Chondrocyte (in vitro differentiated cells): Measurements from ENCODE around the gene NFU1. TPM values are rescaled to one million over a fixed set of nuclear protein-coding genes. Genes with fewer than 3 reads are reported as not detected.

Source experiments
- DNase-seq: peaks from one replicate; pipeline ENCODE4 v3.0.0; 2021; ENCODE audit warnings: mixed read lengths, low spot score
- H3K27ac Mint-ChIP-seq: one replicate; pipeline ENCODE4 v1.8.0; 2021; ENCODE audit warnings: mild to moderate bottlenecking, moderate library complexity, mixed read lengths; ENCODE audit not compliant: unreplicated experiment
- H3K27me3 Mint-ChIP-seq: 2 replicates; pipeline ENCODE4 v1.8.0; 2021; ENCODE audit warnings: low read depth, mixed read lengths
- H3K36me3 Mint-ChIP-seq: 2 replicates; pipeline ENCODE4 v1.8.0; 2021; ENCODE audit warnings: low read depth, mixed read lengths
- H3K4me1 Mint-ChIP-seq: 2 replicates; pipeline ENCODE4 v1.8.0; 2021; ENCODE audit warnings: low read depth, mild to moderate bottlenecking, mixed read lengths
- H3K4me3 Mint-ChIP-seq: one replicate; pipeline ENCODE4 v1.8.0; 2021; ENCODE audit warnings: mild to moderate bottlenecking, moderate library complexity, mixed read lengths; ENCODE audit not compliant: unreplicated experiment
- H3K9me3 Mint-ChIP-seq: 2 replicates; pipeline ENCODE4 v1.8.0; 2021; ENCODE audit warnings: low read depth, mixed read lengths
- total RNA-seq: library from RNA; stranded (reverse); gene quantifications from 3 replicates; pipeline ENCODE4 v1.2.1, GENCODE V29; 2021
- TF ChIP-seq, protein P1 (sequence below): fragments of 200-600 bp; sonication (generic); IDR thresholded peaks from 2 replicates; pipeline ENCODE4 v1.5.0; 2021; ENCODE audit warnings: antibody characterized with exemption, mild to moderate bottlenecking, moderate library complexity

The NFU1 gene
- total RNA-seq, 1 donor from 2014 or later: 40.7 TPM

DNA sequence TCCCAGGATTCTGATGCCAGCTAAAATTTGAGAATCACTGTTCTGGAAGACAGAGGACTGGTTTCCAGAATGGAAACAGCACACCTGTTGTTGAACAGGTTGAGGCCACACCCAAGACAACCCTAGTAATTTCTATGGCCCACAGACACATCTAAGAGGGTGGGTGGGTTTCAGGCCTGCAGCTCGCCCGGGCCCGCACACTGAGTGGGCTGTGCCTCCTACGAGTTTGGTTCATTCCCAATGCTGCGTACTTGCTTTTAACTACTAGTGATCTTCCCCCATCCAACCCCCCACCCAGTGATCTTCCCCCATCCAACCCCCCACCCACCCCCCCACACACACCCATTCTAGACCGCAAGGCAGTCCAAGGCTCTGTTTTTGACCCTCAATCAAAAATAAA lies 1.3 kb upstream of the NFU1 start:
- Mint-ChIP-seq H3K9me3 (no peaks in the 10 kb centered on the region), H3K27ac (peak overlapping the region; percentile 99)
- no peak for DNase-seq

DNA sequence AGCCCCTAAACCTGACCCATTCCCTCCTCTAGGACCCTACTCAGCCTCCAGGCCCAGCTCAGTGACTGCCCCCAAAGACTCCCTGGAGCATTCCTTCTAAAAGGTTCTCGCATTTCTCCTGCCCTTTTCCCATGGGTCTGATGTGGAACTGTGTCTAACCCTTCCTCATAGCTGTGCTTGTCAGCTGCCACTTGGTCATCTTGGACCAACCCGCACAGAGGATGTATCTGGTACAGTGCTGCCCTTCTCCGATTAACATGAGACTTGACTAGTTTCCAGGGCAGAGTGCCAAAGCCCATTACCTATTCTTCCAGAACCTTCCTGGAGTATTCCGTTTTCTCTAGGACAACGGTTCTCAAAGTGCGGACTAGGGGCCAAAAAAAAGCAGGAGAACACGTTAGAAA lies 518 bp upstream of the NFU1 start:
- DNase-seq: no peak
- Mint-ChIP-seq H3K9me3 (no peaks in the 10 kb centered on the region), H3K4me1 (peaks cover 24% of the 10 kb centered on the region), H3K36me3 (no peaks in the 10 kb centered on the region), H3K27me3 (no peaks in the 10 kb centered on the region), H3K4me3 (peak overlapping the region; percentile 94), H3K27ac (peak overlapping the region; percentile 99)
- TF ChIP-seq, protein P1, sequence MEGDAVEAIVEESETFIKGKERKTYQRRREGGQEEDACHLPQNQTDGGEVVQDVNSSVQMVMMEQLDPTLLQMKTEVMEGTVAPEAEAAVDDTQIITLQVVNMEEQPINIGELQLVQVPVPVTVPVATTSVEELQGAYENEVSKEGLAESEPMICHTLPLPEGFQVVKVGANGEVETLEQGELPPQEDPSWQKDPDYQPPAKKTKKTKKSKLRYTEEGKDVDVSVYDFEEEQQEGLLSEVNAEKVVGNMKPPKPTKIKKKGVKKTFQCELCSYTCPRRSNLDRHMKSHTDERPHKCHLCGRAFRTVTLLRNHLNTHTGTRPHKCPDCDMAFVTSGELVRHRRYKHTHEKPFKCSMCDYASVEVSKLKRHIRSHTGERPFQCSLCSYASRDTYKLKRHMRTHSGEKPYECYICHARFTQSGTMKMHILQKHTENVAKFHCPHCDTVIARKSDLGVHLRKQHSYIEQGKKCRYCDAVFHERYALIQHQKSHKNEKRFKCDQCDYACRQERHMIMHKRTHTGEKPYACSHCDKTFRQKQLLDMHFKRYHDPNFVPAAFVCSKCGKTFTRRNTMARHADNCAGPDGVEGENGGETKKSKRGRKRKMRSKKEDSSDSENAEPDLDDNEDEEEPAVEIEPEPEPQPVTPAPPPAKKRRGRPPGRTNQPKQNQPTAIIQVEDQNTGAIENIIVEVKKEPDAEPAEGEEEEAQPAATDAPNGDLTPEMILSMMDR: no peak

More for the DNA sequence above, 1.3 kb upstream of the NFU1 start:
- Mint-ChIP-seq H3K4me1 (peaks cover 24% of the 10 kb centered on the region), H3K27me3 (no peaks in the 10 kb centered on the region), H3K36me3 (no peaks in the 10 kb centered on the region), H3K4me3 (no peak overlapping the region)
- TF ChIP-seq, protein P1: no peak

DNA sequence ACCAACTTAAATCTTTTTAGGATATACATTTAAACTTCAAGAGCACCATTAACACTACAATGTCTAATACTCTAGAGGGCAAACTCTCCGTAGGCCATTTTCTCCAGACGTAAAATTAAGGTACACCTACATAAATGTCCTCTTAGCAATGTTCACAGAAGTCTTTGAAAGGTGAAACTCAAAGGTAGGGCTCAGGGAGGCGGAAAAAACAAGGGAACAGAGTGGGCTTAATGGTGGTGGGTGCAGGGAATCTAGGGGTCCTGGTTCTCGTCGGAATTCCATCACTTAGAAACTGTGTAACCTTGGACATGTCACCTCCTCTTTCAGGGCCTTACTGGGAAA lies 668 bp downstream of the NFU1 start:
- peak overlapping the region; percentile 99 for H3K27ac Mint-ChIP-seq
- peaks cover 24% of the 10 kb centered on the region for H3K4me1 Mint-ChIP-seq
- H3K9me3 Mint-ChIP-seq: no peaks in the 10 kb centered on the region
- H3K4me3 Mint-ChIP-seq: peak overlapping the region; percentile 94
- no peaks in the 10 kb centered on the region for H3K36me3 Mint-ChIP-seq
- no peak for DNase-seq
- H3K27me3 Mint-ChIP-seq: no peaks in the 10 kb centered on the region
- TF ChIP-seq, protein P1: no peak

DNA sequence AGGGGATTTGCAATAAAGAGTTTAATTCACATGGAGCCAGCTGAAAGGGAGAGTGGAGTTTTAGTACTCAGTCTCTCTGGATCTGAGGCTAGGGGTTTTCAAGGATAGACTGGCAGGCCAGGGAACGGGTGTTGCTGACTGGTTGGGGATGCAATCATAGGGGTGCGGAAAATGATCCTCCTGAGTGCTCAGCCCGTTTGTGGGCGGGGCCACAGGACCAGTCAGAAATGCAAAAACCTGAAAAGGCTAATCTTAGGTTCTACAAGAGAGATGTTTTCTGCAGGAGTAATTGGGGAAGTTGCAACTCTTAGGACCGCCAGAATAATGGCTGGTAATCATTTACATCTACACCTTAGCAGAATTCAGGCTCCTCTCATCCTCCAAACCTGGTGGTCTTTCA lies 2.5 kb downstream of the NFU1 start:
- H3K4me1 Mint-ChIP-seq: peaks cover 24% of the 10 kb centered on the region
- TF ChIP-seq, protein P1: no peak
- no peak overlapping the region for H3K27ac Mint-ChIP-seq
- H3K36me3 Mint-ChIP-seq: no peaks in the 10 kb centered on the region
- DNase-seq: no peak
- no peaks in the 10 kb centered on the region for H3K27me3 Mint-ChIP-seq
- H3K9me3 Mint-ChIP-seq: no peaks in the 10 kb centered on the region
- no peak overlapping the region for H3K4me3 Mint-ChIP-seq

DNA sequence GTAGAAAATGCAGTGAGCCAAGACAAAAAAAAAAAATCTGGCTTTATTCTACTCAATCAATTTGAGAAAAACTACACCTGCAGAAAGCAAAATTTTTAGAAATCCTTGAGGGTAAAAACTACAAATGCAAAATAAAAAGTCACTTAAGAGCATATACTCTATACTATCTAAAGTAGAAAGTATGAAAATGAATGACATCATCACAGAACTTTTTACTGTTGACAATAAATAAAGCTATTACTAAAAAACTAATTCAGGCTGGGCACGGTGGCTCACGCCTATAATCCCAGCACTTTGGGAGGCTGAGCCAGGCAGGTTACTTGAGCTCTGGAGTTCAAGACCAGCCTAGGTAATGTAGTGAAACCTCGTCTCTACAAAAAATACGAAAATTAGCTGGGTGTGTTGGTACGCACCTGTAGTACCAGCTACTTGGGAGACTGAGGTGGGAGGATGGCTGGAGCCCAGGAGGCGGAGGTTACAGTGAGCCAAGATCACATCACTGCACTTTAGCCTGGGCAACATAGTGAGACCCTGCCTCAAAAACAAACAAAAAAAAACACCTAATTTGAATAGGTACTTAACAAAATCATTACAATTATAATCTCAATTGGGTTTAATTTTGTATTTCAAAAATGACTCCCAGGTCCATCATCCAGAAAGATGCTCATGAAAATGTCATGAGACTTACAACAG lies 7.6 kb downstream of the NFU1 start:
- Mint-ChIP-seq H3K27me3 (no peaks in the 10 kb centered on the region), H3K36me3 (peaks cover 4% of the 10 kb centered on the region), H3K27ac (no peak overlapping the region), H3K4me3 (no peak overlapping the region), H3K4me1 (peaks cover 8% of the 10 kb centered on the region), H3K9me3 (no peaks in the 10 kb centered on the region)
- TF ChIP-seq, protein P1: no peak
- no peak for DNase-seq
